ENCODE data around the gene KXD1.

The KXD1 gene

DNA sequence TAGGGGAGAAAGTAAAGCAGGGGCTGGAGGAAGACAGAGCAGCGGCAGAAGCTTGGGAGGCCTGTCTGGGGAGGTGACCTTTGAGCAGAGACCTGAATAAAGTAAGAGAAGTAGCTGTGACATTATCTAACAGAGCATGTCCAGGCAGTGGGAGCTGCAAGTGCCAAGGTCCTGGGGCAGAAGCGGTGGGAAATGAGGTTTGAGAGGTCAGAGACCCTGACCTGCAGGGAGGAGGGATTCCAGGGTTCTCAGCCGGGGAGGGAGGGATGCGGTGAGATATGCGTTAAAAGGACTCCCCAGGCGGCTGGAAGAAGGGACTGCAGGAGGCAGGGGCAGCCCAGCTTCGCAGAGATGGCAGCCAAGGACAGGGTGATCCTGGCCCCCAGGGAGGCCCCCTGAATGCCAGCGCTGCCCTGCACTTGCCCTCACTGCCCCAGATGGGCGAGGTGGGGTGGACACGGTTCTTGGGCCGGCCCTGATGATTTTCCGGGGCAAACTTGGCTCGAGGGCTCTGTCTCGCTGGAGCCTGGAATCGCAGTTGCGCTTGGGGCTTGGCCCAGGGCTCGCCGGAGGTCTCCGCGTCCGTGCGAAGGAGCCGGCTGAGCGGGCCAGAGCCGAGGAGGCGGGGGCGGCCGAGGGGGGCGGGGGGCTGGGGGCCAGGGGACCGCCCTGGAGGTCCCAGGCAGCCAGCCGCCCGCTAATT, 45.7 kb downstream of the KXD1 start:
- DNase-seq (ENCODE audit: low spot score): peak; percentile 35

DNA sequence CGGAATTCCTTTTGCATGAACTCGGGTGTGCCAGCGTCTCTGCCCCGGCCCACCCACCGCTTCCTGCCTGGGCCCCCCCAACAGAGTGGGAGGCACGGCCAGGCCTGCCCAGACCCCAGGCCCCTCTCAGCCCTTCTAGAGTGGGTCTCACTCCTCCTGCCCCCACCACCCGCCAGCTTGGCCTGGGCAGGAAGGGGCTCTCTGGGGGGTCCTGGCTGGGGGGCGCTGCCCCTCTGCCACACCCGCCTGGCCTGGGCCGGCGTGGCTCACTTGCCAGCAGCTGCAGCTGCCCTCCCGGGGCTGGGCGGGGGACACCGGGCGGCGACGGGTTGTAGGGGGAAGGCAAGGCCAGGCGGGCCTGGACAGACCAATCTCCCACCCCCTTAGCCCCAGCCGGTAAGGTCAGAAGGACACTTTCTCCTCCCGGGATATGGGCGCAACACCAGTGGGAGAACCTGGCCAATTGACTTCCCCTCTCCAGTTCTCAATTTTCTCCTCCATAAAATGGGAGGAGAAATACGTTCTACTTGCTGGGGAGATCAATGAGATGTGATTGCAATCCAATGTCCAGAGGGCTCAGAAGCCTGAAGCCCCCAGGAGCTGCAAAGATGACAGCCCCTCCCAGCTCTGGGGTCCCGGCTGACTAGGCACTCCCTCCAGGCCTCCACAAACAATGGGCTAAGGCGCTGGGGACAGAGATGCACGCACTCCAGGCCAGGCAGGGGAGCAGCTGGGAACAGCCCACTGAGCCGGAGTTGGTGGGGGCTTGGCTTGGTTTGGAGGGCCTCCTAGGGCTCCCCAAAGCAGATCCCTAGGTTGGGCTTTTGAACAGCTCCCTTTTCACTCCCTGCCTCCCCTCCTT, 46.5 kb downstream of the KXD1 start:
- no peak for DNase-seq (ENCODE audit: low spot score)

DNA sequence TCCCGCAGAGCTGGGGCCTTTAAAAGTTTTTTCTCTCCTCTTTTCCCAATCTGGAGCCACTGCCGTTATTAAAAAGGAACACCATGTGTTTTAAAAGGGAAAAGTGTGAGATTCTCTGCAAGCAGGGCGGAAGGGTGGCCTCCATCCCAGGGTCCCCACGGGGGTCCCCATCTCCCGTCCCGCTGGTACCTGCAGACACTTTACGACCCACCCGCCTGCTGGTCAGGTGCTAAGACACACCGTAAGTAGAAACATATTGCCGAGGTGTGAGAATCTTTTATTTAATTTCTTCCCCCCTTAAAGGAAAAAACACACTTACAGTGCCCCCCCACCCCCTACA, 47.1 kb downstream of the KXD1 start:
- DNase-seq (ENCODE audit: low spot score): no peak

DNA sequence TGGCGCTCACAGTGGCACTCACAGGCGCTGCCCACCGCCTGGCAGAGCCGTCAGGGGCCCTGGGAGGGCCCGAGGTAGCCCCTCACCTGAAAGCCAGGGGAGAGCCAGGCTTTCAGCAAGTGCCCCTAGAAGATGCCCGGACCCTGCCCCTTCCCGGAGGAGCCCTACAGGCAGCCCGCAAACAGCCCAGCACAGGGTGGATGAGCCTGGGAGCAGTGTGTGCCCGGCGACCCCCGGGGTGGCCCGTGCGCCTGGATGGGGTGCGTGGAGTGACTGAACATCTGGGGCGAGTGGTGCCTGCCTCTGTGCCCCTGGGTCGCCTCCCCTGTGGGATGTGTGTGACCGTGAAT, 47.5 kb downstream of the KXD1 start:
- DNase-seq (ENCODE audit: low spot score): no peak

DNA sequence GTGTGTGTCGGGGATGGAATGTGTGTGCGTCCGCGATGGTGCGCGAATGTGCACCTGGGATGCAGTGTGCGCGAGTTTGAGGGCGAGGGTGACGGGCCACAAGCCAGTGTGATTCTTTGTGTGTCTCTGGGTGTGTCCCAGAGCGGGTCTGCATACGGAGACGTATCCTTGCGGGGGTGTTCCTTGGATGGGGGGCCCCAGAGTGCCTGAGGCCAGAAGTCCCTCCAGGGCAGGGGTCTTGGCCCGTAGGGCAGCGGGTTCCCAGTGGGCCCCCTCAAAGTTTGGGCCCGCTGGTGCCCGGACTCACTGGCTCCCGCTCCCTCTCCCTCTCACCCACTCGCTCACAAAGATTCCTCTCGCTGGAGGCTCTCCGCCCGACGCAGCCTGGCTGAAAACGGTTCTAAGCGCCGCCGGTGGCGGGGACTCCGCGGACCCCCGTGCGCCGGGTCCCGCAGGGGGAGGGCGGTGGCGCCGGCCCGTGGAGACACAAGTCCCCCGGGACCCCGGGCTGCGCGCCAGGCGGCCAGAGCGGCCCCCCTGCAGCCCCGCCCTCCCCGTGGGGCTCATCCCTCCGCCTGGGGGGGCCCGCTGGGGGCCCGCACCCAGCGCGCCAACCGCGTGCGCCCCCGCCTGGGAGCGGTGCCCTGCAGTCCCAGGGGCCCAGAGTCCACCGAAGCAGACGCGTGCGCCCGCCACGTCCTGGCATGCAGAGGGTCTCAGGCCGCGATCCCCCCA, 48.0 kb downstream of the KXD1 start:
- DNase-seq (ENCODE audit: low spot score): no peak

DNA sequence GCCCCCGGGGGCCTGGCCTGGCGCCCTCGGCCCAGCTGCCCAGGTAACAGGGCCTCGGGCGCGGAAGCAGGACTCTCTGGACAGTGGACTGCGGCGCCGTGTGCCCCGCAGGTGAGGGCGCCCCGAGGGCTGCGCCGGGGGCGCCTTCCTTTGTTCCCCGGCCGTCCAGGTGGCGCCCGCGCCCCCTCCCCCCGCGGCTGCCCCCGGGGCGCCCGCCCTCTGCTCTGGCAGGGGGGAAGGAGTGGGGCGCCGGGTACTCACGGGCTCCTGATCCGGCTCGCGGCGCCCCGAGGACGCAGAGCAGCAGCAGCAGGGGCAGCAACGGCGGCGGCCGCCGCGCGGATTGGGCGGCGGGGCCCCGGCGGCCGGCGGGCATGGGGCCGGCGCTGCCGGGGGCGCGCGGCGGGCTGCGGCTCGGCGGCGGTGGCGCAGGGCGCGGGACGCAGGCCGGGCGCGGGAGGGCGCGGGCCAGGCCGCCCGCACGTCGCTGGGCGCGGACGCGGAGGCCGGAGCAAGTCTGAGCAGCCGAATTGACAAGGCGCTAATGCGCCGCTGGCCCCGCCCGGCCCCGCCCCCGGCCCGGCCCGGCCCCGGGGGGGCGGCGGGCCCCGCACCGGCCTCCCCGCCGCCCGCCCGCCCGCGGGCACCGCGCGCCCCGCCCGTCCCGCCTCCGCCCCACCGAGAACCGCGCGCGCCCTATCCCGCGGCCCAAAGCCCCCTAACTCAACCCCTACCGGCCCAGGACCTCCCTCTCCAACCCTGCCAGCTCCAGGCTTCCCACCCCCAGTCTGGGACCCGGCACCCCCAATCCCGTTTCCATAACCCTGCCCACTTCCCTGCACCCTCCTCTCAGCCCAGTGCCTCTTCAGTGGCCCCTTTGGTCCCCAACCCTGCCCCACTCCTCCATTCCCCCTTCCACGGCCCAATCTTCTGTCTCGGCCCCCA, 48.9 kb downstream of the KXD1 start, which contains the start of gene CRLF1:
Gene CRLF1 (minus strand): TSS at position 519 of the 945 bp plus-strand sequence. CDS start 143 bp downstream, at position 376.
- DNase-seq (ENCODE audit: low spot score): no peak

DNA sequence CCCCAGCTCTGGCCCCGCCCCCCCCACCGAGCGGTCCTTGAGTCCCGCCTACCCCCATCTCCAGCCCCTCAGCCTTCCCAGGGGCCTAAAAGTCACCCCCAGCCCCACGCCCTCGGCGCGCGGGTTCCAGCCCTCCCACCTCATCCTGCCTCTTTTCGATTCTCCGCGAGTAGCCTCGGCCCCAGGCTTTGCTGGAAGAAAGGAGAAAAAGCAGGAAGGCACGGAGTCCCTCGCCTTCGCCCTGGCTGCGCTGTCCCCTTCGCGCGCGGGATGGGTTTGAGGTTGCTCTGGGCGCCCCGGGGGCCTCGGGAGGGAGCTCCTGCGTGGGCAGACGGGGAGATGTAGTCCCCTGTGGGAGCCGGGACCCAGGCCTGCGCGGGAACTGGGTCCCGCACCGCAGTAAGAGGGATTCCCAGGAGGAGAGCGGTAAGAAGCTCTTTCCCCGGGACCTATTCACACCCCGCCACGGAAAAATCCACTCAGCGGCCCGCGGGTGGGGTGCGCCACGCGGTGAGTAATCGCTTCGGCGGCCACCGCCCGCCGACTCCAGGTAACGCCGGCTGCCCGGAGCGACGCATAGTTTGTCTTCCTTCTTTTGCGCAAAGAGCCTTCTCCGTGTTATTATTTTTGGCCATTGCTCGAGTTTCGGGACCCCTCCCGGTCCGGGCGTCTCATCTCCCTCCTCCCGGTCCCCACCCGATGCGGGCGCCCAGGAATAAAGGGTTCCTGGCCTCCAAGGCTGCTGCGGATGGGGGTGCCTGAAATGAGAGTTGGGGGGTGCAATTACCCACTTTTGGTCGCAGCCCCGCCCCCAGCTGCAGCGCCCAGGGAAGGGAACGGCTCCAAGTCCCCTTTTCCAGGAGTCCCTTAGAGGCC, 49.8 kb downstream of the KXD1 start:
- no peak for DNase-seq (ENCODE audit: low spot score)

DNA sequence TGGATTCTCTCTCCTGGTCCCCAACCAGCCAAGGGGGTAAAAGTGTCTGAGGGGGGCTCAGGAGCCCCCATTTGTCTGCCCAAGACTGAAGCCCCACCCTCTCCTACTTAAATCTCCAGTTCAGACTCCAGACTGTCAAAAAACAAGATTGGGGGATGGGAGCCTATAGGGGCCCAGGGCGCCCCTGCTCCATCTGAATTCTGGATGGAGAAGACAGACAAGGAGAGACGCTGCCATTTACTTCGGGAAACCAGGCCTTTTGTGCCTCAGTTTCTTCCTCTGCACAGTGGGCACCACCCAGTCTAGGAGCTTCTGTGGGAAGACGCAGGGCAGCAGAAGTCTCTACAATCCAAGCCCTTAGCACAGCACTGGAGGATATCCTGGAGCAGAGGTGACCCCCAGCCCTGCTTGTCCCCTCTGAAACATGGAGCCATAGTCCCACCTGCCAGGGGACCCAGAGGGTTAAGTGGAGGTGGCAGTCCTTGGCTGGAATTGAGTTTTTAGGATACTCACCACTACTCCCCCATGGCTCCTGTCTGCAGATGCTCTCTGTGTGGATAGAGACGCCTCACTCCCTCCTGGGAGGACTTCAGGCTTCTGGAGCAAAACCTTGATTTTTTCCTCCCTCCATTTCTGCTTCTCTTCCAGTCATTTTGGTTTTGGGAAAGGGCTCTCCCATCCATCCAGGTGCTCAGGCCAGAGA, 50.6 kb downstream of the KXD1 start:
- no peak for DNase-seq (ENCODE audit: low spot score)

DNA sequence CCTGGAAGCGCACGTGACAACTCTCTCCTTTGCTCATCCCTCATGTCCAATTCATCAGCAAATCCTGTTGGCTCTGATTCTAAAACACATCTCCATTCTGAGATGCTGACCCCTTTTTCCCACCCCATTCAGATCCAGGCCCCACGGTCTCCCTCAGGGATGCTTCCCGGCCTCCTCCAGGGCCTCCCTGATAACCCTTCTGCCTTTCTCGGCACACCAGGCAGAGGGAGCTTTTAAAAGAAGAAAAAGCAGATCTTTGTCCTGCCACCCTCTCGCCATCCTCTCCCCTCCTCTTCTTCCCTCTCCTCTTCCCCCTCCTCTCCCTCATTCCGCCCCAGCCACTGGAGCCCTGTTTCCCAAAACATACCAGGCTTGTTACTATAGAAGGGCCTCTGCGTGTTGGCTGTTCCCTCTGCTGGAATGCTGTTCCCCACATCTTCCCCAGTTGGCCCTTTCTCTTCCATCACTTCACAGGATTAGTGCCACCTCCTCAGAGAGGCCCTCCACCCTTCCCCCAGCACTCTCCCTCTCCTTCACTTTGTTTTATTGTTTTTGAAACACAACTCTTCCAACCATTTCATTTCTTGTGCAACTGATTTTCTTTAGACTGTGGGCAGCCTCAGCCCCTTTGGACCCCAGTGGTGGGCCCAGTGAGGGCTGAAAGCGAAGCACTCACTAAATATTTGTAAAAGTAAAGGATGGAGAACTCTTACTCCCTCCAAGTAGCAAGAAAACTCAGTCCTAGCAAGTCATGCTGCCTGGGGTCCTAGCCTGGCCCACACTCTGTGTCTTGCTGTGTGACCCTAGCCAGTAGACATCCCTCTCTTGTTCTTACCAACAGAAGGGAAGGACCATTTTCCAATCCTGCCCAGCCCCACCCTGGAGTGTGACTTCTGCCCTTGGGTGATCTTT, 51.4 kb downstream of the KXD1 start:
- no peak for DNase-seq (ENCODE audit: low spot score)

DNA sequence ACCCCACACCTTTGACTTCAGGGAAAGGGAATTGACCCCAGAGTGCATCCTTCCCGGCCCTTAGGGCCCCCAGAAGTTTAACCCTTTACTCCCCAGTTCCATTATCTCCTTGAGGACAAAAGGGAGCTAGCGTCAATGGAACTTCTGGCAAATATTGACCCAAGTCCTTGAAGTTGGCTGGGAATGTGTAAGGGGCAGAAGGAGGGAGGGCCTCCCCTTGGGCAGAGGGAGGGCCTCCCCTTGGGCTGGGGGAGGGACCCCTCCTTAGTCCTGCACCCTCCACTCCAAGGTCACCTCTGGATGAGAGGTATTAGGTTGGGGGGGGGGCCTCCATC, 52.0 kb downstream of the KXD1 start:
- DNase-seq (ENCODE audit: low spot score): no peak

DNA sequence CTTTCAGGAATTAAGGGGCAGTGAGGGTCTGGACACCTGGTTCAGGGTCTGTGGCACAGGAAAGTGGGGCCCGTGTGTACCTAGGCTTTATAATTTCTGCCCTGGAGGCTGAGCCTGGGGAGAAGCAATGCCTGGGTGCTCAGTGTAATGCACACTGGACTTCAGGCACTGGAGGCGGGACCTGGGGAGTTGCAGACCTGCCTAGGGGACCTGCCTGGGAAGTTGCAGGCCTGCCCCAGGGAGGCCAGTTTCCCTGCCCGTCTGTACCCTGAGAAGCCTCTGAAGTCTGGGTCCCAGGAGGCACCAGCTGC, 52.5 kb downstream of the KXD1 start:
- DNase-seq (ENCODE audit: low spot score): no peak

DNA sequence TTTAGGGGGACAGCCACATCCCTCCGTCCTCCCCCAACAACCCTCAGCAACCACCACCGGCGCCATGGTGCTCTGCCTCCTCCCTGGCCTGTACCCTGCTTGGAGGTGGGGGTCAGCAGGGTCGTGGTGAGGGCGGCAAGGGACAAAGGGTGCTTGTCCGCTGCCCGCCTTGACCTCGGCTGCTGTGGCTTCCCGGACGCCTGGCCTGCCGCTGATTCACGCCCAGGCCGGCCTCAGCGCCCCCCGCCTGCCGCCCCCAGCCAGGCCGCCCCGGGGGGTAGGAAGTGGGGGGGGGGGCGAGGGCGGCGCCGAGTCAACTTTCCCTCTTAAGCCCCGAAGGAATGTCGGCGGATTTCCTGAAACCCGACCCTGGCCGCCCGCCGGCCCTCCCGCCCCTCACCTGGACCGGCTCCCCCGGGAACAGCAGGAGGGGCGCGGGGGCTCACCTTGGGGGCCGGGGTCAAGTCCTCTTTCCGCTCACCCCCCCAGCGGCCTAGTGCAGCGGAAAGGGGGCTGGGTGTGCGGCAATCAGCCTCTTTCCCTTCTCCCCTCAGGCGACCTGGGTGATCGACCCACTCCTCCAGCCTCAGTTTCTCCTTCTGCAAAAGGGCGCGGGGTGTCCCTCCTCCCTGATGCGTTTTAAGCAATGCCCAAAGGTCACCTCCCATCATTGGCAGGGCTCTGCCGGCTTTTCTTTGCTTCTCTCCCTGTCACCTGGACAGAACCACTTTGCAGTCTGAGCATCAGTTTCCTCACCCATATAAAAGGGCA, 53.1 kb downstream of the KXD1 start:
- no peak for DNase-seq (ENCODE audit: low spot score)

DNA sequence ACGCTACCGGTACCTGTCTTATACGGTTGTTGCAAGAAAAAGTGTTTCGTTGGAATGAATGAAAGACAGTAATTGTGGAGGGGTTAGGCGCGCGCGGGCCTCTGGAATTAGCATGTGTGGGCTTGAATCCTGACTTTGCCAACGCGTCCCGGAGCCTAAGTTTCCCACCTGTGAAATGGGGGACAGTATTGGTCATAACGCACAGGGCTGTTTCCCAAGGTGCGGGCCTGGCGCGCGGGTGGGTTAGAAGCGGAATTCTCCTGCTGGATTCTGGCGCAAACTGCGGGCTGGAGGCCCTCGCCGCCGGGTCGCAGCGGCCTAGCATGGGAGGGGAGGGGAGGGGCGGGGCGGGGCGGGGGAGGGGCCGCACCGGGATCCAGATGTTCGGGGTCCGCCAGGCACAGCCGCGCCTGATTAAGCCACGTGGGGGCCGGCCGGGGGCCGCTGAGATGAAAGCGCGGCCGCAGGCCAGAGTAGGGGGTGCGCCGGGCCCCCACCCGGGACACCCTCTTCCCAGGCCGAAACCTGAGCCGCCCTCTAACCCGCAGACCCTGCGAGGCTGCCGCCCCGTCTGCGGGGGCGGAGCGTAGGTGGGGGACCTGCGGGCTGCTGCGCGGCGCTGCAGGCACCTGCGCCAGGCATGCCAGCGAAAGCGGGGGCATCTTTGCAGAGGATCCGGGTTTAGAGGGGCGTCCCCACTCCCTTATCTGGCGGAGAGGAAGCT, 53.8 kb downstream of the KXD1 start:
- DNase-seq (ENCODE audit: low spot score): no peak

DNA sequence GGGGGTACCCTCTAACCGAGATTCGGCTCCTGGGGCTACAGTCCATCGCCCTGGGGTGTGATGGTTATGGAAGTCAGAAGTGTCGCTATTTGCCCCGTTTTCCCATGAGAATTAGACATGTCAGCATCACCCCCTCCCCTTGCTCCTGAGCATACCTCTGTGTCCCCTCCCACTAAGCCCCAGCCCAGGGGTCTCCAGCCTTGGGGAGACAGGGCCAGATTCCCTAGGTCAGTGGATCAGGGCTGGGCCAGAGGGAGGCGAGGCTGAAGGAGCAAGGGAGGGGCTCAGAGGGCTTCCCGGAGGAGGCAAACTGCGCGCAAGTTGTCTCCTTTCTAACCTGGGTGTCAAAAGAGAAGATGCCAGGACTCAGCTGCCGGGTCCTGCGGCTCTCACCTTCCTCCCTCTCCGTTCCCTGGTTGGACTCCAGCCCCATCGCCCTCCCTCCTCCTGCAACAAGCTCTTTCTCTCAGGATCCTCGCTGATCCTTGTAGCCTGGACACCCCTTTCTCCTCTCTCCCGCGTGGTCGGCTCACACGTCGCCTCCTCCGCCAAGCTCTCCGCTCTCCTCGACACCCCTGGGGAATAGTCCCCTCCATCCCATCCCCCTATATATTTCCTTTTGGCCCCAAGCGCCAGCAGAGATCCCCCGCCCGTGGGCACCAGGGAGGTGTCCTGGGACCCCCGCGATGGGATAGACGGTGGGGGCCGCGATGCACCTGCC, 54.5 kb downstream of the KXD1 start:
- DNase-seq (ENCODE audit: low spot score): no peak

DNA sequence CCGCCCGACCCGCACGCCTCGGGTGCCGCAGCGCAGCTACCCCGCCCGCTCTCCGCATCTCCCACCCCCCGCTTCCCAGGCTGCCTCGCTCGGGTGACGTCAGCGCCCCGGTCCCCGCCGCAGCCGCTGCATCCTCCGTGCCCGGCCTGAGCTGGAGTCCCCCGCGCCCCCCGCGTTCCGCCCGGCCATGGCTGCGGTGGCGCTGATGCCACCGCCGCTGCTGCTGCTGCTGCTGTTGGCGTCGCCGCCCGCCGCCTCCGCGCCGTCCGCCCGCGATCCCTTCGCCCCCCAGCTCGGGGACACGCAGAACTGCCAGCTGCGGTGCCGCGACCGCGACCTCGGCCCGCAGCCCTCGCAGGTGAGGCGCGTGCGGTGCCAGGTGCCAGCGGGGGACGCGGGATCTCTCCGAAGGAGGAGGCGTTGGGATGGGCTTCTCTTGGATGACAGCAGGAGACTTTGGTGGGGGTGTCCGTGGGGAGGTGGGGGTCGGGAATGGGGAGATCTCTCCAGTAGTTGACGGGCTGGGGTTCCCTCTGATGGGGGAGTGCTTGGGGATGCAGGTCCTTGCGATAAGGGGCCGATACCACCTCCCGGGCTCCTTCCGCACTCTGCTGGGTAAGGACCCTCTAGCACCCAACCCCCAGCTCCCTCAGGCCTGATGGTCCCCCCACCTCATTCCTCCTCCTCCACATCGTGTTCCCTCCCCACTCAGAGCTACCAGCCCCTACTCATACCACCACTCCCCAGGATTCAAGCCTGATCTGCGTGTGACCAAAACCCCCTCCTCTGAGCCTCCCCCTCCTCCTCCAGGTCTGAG, 55.3 kb downstream of the KXD1 start, which contains the start of gene TMEM59L:
Gene TMEM59L (plus strand): TSS at position 99 of the 817 bp plus-strand sequence. CDS start 89 bp downstream, at position 188.
- DNase-seq (ENCODE audit: low spot score): no peak

DNA sequence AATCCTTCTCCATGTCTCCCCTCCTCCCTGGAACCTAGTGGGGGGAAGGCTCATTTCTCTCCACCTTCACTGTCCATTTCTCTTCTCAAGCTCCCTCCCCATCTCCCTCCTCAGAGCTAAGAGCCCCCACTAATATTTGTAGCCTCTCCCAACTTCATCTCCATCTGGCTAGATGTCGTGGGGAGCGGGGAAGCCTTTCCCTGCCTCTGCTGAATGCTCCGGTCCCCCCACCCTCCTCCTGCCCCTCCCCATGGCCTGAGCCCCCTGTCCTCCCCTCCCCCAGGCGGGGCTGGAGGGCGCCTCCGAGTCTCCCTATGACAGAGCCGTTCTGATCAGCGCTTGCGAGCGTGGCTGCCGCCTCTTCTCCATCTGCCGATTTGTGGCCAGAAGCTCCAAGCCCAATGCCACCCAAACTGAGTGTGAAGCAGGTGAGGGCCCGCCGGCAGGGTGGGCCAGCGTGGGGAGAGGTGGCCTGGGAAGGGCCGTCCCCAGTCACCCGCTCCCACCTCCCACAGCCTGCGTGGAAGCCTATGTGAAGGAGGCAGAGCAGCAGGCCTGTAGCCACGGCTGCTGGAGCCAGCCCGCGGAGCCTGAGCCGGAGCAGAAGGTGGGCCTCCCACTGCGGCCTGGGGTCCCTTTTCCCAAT, 56.0 kb downstream of the KXD1 start:
- DNase-seq (ENCODE audit: low spot score): no peak
